Parathyroid adenoma (tissue), 2 donors: ENCODE measurements around the gene SOCS6.

ENCODE experiments used
- H2AFZ ChIP-seq: fragments of 300-600 bp; sonication (generic); one replicate; pipeline ENCODE4 v1.7.0; 2017; ENCODE audit warnings: antibody characterized with exemption, mild to moderate bottlenecking
- H3K27ac ChIP-seq: fragments of 300-600 bp; sonication (generic); one replicate; pipeline ENCODE4 v1.7.0; 2017
- H3K27me3 ChIP-seq: fragments of 300-600 bp; sonication (generic); one replicate; pipeline ENCODE4 v1.7.0; 2017; ENCODE audit warnings: low read length; ENCODE audit not compliant: control insufficient read depth, insufficient read depth
- H3K36me3 ChIP-seq: fragments of 300-600 bp; sonication (generic); one replicate; pipeline ENCODE4 v1.7.0; 2017; ENCODE audit warnings: low read length; ENCODE audit not compliant: control insufficient read depth, insufficient read depth
- H3K4me1 ChIP-seq: fragments of 300-600 bp; sonication (generic); one replicate; pipeline ENCODE4 v1.7.0; 2017; ENCODE audit warnings: control low read depth
- H3K4me2 ChIP-seq: fragments of 300-600 bp; sonication (generic); one replicate; pipeline ENCODE4 v1.7.0; 2017; ENCODE audit warnings: low read length
- H3K4me3 ChIP-seq: fragments of 300-600 bp; sonication (generic); one replicate; pipeline ENCODE4 v1.7.0; 2017; ENCODE audit warnings: low read depth, low read length
- H3K79me2 ChIP-seq: fragments of 300-600 bp; sonication (generic); one replicate; pipeline ENCODE4 v1.7.0; 2017; ENCODE audit warnings: control low read depth
- H3K9ac ChIP-seq: fragments of 300-600 bp; sonication (generic); one replicate; pipeline ENCODE4 v1.7.0; 2017; ENCODE audit warnings: mild to moderate bottlenecking
- H3K9me3 ChIP-seq: fragments of 300-600 bp; sonication (generic); one replicate; pipeline ENCODE4 v1.7.0; 2017; ENCODE audit warnings: low read length; ENCODE audit not compliant: control insufficient read depth
- TF ChIP-seq, protein P1 (sequence below): fragments of 300-600 bp; sonication (generic); IDR thresholded peaks from one replicate; pipeline ENCODE4 v1.7.0; 2017; ENCODE audit warnings: antibody characterized with exemption, mild to moderate bottlenecking
- donor health status: primary hyperparathyroidism.

The SOCS6 gene

DNA sequence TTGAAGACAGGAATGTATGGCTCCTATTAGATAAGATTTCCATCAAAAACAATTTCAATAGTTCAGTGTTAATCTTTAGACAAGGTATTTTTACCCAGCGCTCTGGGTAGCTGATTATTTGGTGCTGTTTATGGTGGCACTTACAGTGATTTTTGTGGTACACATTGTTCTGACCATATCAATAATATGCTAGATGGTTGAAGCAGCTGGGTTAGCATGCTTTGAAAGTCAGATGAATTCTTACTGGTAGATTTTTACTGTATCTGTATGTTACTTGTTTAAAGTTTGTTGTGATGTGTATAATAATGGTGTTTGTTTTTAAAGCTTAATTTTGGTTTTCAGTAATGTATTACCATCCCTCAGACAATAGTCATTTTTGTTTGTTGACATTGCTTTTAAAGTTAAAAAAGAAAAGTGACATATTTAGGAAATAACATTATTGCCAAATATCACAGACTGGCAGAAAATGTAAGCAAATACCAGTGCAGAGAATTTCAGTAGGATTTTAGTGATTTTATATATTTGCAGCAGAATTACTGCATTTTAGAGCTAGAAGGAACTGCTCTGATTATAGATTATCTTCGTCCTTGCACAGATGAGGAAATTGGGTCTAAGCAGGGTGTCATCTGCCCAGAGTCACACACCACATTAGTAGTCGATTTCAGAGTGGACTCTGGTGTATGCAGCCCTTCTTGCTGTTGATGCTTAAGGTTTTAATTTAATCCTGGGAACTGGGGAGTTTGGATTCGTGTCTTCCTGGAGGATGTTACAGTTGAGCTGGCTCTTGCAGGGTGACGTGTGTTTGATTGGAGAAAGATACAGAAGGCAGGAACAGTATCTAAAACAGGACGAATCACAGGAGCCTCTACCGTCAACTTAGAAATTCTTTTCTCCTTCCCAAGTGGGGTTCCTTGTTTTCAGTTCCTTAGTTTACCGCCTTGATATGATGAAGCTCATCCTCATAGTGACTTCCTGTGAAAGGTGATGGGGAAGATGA is 6.6 kb downstream of the SOCS6 start:
- H3K79me2 ChIP-seq: peaks cover 76% of the 10 kb centered on the region
- no peaks in the 10 kb centered on the region for H3K9me3 ChIP-seq
- H3K4me2 ChIP-seq: no peak overlapping the region
- H3K36me3 ChIP-seq: no peaks in the 10 kb centered on the region
- no peaks in the 10 kb centered on the region for H3K27me3 ChIP-seq
- TF ChIP-seq, protein P1, sequence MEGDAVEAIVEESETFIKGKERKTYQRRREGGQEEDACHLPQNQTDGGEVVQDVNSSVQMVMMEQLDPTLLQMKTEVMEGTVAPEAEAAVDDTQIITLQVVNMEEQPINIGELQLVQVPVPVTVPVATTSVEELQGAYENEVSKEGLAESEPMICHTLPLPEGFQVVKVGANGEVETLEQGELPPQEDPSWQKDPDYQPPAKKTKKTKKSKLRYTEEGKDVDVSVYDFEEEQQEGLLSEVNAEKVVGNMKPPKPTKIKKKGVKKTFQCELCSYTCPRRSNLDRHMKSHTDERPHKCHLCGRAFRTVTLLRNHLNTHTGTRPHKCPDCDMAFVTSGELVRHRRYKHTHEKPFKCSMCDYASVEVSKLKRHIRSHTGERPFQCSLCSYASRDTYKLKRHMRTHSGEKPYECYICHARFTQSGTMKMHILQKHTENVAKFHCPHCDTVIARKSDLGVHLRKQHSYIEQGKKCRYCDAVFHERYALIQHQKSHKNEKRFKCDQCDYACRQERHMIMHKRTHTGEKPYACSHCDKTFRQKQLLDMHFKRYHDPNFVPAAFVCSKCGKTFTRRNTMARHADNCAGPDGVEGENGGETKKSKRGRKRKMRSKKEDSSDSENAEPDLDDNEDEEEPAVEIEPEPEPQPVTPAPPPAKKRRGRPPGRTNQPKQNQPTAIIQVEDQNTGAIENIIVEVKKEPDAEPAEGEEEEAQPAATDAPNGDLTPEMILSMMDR: no peak
- peaks cover 21% of the 10 kb centered on the region for H3K4me1 ChIP-seq
- no peak overlapping the region for H2AFZ ChIP-seq
- H3K4me3 ChIP-seq: no peak overlapping the region
- H3K27ac ChIP-seq: no peak overlapping the region
- H3K9ac ChIP-seq: no peak overlapping the region

DNA sequence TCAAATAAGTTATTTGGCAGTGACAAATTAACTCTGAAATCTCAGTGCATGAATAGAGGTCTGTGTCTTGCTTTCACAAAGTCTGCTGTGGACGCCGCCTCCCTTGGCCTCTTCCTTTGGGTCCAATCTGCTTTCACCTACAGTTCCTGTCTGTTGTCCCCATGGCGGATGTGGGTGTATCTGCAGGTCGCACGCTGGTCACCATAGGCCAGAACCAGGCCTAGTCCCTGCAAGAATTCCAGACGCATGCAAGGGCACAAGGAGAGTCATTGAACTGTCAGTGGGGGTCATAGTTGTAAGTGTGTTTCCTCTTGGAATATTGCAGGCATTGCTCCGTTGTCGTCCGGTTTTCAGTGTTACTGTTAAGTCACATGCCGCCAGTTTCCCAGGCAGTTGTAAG is 7.4 kb downstream of the SOCS6 start:
- Histone ChIP-seq H3K79me2 (peaks cover 71% of the 10 kb centered on the region), H3K4me3 (no peak overlapping the region), H3K27me3 (no peaks in the 10 kb centered on the region), H3K9ac (no peak overlapping the region), H3K27ac (no peak overlapping the region), H3K4me2 (no peak overlapping the region), H3K4me1 (peaks cover 16% of the 10 kb centered on the region), H2AFZ (no peak overlapping the region), H3K36me3 (no peaks in the 10 kb centered on the region), H3K9me3 (no peaks in the 10 kb centered on the region)
- TF ChIP-seq, protein P1: no peak

DNA sequence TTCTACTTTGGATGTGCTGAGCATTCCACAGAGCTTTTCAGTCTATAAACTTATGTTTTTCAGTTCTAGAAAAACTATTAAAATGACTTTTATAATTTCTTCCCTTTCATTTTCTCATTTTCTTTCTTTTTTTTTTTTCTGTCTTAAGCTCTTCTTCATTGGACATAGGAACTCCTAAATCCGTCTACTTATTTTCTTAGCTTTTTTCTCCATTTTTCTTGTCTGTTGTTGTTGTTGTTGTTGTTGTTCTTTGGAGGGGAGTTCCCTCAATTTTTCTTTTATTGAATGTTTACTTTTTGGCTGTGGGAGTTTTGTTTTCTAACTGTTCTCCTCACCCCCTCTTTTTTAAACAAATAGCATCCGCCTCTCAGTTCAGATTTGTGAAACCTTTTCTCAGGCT is 7.9 kb downstream of the SOCS6 start:
- TF ChIP-seq, protein P1: no peak
- Histone ChIP-seq H3K27me3 (no peaks in the 10 kb centered on the region), H3K36me3 (no peaks in the 10 kb centered on the region), H3K4me1 (peaks cover 14% of the 10 kb centered on the region), H3K27ac (no peak overlapping the region), H3K9ac (no peak overlapping the region), H2AFZ (no peak overlapping the region), H3K9me3 (no peaks in the 10 kb centered on the region), H3K79me2 (peaks cover 71% of the 10 kb centered on the region), H3K4me2 (no peak overlapping the region), H3K4me3 (no peak overlapping the region)

DNA sequence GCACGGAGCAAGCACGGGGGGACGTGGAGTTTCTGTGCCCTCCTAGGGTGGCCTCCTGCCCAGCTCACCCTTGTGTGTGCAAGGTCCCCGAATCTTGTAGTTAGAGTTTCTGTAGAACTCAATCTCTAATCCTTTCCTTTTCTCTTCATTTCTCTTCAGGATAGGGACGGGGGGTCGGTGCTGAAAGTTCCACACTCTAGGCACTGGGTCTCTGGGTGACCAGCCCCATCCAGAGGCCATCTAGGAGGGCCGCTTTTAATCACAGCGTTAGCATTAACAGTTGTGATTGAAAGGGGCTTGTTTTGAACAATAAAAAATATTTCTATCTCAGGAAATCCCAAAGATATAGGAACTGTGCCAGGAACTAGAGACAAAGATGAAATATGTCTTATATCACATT is 10.5 kb downstream of the SOCS6 start:
- no peak overlapping the region for H3K4me2 ChIP-seq
- no peak overlapping the region for H3K9ac ChIP-seq
- H3K4me3 ChIP-seq: no peak overlapping the region
- H3K9me3 ChIP-seq: no peaks in the 10 kb centered on the region
- H3K27me3 ChIP-seq: no peaks in the 10 kb centered on the region
- no peak overlapping the region for H2AFZ ChIP-seq
- peaks cover 10% of the 10 kb centered on the region for H3K4me1 ChIP-seq
- H3K36me3 ChIP-seq: no peaks in the 10 kb centered on the region
- TF ChIP-seq, protein P1: no peak
- H3K27ac ChIP-seq: no peak overlapping the region
- H3K79me2 ChIP-seq: peaks cover 61% of the 10 kb centered on the region

DNA sequence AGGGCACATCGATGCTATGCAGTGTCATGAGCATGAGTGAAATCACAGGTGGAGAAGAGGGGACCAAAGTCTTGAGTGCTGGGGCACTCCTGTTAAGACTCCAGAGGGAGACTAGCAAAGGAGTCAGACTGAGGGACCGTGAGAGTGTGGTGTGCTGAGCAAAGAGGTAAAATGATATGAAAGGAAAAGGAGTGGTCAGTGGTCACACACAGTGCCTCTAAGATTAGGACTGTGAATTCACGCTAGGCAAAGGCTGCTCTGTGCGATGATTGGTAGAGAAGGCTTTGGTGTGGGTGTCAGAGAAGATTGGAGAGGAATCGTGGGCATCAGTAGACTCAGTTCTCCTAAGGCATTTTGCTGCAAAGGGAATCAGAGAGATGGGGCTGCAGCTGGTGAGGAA is 12.8 kb downstream of the SOCS6 start:
- TF ChIP-seq, protein P1: no peak
- H3K79me2 ChIP-seq: peaks cover 56% of the 10 kb centered on the region
- no peaks in the 10 kb centered on the region for H3K27me3 ChIP-seq
- no peak overlapping the region for H2AFZ ChIP-seq
- H3K4me2 ChIP-seq: no peak overlapping the region
- H3K4me3 ChIP-seq: no peak overlapping the region
- no peak overlapping the region for H3K27ac ChIP-seq
- H3K9me3 ChIP-seq: no peaks in the 10 kb centered on the region
- no peaks in the 10 kb centered on the region for H3K36me3 ChIP-seq
- no peaks in the 10 kb centered on the region for H3K4me1 ChIP-seq
- no peak overlapping the region for H3K9ac ChIP-seq
